Spleen (tissue), 11 donors: ENCODE results near the gene MIF. TPM values are rescaled to one million over a fixed set of nuclear protein-coding genes. Genes with fewer than 3 reads are reported as not detected.
A peak's percentile ranks its signal among the peaks of the same experiment; 100 is the strongest.

Experiments
- DNase-seq: peaks from one replicate; pipeline ENCODE4 v3.0.0-alpha.2; 2020
- H3K27ac ChIP-seq, 8 donors: fragments of 200-600 bp; sonication (generic) in 7 of 8; 1 replicate in 4 of 8; 2 replicates in 4 of 8; pipeline versions ENCODE4 v1.5.0 to v1.8.0; 2016 to 2021; ENCODE audit warnings: inconsistent platforms in 4 of 8, mild to moderate bottlenecking in 4 of 8, moderate library complexity in 1 of 8
- H3K27me3 ChIP-seq, 7 donors: fragments of 200-600 bp; sonication (generic) in 6 of 7; replicated peaks in 1 of 7; 1 replicate in 4 of 7; 2 replicates in 3 of 7; pipeline versions ENCODE4 v1.5.0 to v1.8.0; 2016 to 2021; ENCODE audit warnings: inconsistent platforms in 3 of 7, mild to moderate bottlenecking in 1 of 7
- H3K36me3 ChIP-seq, 6 donors: fragments of 200-600 bp; sonication (generic) in 5 of 6; 1 replicate in 4 of 6; 2 replicates in 2 of 6; pipeline versions ENCODE4 v1.5.0 to v1.8.0; 2016 to 2021; ENCODE audit warnings: inconsistent platforms in 2 of 6
- H3K4me1 ChIP-seq, 6 donors: fragments of 200-600 bp; sonication (generic) in 5 of 6; 1 replicate in 3 of 6; 2 replicates in 3 of 6; pipeline versions ENCODE4 v1.5.0 to v1.8.0; 2016 to 2021; ENCODE audit warnings: inconsistent platforms in 3 of 6
- H3K4me3 ChIP-seq, 8 donors: fragments of 200-600 bp; sonication (generic) in 7 of 8; 1 replicate in 4 of 8; 2 replicates in 4 of 8; pipeline versions ENCODE4 v1.5.0 to v1.8.0; 2016 to 2021; ENCODE audit warnings: inconsistent platforms in 4 of 8, mild to moderate bottlenecking in 4 of 8, moderate library complexity in 2 of 8
- H3K9me3 ChIP-seq, 8 donors: fragments of 200-600 bp; sonication (generic) in 7 of 8; 1 replicate in 4 of 8; 2 replicates in 4 of 8; pipeline versions ENCODE4 v1.5.0 to v1.8.0; 2016 to 2021; ENCODE audit warnings: inconsistent platforms in 4 of 8
- POLR2A ChIP-seq, 3 donors: fragments of 450-650 bp; IDR thresholded peaks; one replicate each; pipeline ENCODE4 v1.5.1; 2017; ENCODE audit warnings: antibody characterized with exemption in 3 of 3, mild to moderate bottlenecking in 1 of 3
- POLR2AphosphoS5 ChIP-seq, 3 donors: sonication (generic); formaldehyde crosslinking; IDR thresholded peaks; one replicate each; pipeline ENCODE4 v1.5.1; 2017; ENCODE audit warnings: antibody characterized with exemption in 3 of 3
- WGBS, 5 donors: extraction: QIAGEN DNeasy Blood & Tissue Kit in 3 of 5; methylation state at CpG; one replicate each; pipeline versions ENCODE4 v1.1.5 to v1.1.7; 2013 to 2018; 5-methylcytosine and 5-hydroxymethylcytosine counted together
- intact Hi-C: fragments of 100-400 bp; cut with DNase I; formaldehyde crosslinking; loops from one replicate; pipeline ENCODE4 v1.15.0; 2023; ENCODE audit warnings: low total_unique reads
- polyA plus RNA-seq, 3 donors: library from polyadenylated mRNA; stranded (reverse); fragments of 200-250 nt; gene quantifications; one replicate each; pipeline ENCODE4 v1.2.1, GENCODE V29; 2013
- total RNA-seq, 7 donors: library from RNA; depleted of rRNA in 3 of 7; stranded (reverse); fragments of >200 nt in 3 of 7; fragmentation: NEBNext Ultra II Directional in 4 of 7; extraction: Animal tissue kit (Norgen Biotek cat#: 25700) in 4 of 7; gene quantifications; one replicate each; pipeline versions ENCODE4 v1.1.0 to v1.2.1, GENCODE V29; 2016 to 2021
- TF ChIP-seq, protein P1 (sequence below), 11 experiments: fragments of 200-600 bp in 7 of 11; fragments of 450-650 bp in 4 of 11; sonication (generic) in 4 of 11; IDR thresholded peaks in 8 of 11; conservative IDR thresholded peaks in 3 of 11; 1 replicate in 7 of 11; 2 replicates in 4 of 11; pipeline versions ENCODE4 v1.4.0 to v1.8.0; 2016 to 2021; ENCODE audit warnings: antibody characterized with exemption in 11 of 11, inconsistent platforms in 4 of 11, mild to moderate bottlenecking in 1 of 11
- donor health status: healthy with polysubstance abuse.
- donor health status: DM: no; HTN: no; CAD: no; lungs with moderate emphysema.
- donor health status: DM: no; HTN: no; CAD: no.
- donor health status: Bipolar disorder and iron deficiency.
- donor health status: healthy.
- donor health status: DM: no; HTN: no; CAD: no.
- donor health status: DM: yes; HTN: yes; CAD: no.

The MIF gene
- total and polyA plus RNA-seq, 10 donors, result 168 to 580 (median 219) TPM

DNA sequence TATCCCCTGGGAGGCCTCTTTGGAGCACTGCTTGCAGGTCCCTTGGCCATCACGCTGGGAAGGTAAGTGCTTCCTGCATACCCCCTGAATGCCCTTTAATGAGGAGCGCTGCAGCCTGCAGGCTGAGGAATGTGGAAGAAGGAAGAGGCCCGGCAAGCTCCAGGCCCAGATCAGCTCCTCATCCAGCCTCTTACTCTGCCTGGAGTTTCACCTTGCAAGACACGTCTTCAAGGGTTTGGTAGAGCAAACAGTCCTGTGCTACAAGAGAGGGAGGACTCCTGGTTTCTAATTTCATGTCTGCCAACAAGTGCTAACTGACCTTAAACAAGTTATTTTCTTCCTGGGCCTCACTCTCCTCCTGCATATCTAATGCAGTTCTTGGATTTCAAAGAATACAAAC, 25.6 kb upstream of the MIF start:
- H3K27me3 ChIP-seq, result no peaks in the 10 kb centered on the region
- TF ChIP-seq POLR2AphosphoS5 (IDR thresholded peaks at IDR 0.05) (no peak), POLR2A (IDR thresholded peaks at IDR 0.05) (no peak)
- TF ChIP-seq, protein P1, sequence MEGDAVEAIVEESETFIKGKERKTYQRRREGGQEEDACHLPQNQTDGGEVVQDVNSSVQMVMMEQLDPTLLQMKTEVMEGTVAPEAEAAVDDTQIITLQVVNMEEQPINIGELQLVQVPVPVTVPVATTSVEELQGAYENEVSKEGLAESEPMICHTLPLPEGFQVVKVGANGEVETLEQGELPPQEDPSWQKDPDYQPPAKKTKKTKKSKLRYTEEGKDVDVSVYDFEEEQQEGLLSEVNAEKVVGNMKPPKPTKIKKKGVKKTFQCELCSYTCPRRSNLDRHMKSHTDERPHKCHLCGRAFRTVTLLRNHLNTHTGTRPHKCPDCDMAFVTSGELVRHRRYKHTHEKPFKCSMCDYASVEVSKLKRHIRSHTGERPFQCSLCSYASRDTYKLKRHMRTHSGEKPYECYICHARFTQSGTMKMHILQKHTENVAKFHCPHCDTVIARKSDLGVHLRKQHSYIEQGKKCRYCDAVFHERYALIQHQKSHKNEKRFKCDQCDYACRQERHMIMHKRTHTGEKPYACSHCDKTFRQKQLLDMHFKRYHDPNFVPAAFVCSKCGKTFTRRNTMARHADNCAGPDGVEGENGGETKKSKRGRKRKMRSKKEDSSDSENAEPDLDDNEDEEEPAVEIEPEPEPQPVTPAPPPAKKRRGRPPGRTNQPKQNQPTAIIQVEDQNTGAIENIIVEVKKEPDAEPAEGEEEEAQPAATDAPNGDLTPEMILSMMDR (IDR thresholded peaks at IDR 0.05 in 8 of 11, conservative IDR thresholded peaks at IDR 0.05 in 3 of 11), result no peak
- intact Hi-C loops, result no loop called here
- no peak overlapping the region for H3K27ac ChIP-seq
- no peak overlapping the region for H3K4me3 ChIP-seq
- no peak for DNase-seq
- WGBS, 5 donors, result 89 to 95% (median 94%) methylated on average over 4 of the region's 4 CpGs
- no peaks in the 10 kb centered on the region for H3K9me3 ChIP-seq
- peaks cover 2 to 70% (median 24%) of the 10 kb centered on the region in 6 donors for H3K36me3 ChIP-seq
- no peaks in the 10 kb centered on the region for H3K4me1 ChIP-seq

DNA sequence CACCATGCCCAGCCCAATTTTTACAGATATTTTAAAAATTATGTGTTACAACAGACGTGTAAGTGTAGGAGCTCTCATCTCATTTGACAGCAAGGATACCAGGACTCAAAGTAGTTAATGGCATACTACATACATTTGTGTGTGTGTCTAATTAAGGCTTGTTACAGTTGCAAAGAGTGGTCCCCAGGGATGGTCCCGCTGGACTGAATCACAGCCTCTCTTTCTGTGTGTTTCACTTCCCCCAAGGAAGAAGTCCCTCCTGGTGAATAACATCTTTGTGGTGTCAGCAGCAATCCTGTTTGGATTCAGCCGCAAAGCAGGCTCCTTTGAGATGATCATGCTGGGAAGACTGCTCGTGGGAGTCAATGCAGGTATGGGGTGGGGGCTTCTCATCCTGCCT, 19.3 kb upstream of the MIF start:
- DNase-seq, result no peak
- WGBS, 5 donors, result 83 to 90% (median 84%) methylated on average over 4 of the region's 4 CpGs
- Histone ChIP-seq H3K27me3 (no peaks in the 10 kb centered on the region), H3K4me3 (no peak overlapping the region), H3K4me1 (no peaks in the 10 kb centered on the region), H3K9me3 (no peaks in the 10 kb centered on the region), H3K27ac (no peak overlapping the region), H3K36me3 (peaks cover 0 to 87% (median 21%) of the 10 kb centered on the region in 6 donors)
- intact Hi-C loops, result no loop called here
- TF ChIP-seq POLR2AphosphoS5 (IDR thresholded peaks at IDR 0.05) (no peak), POLR2A (IDR thresholded peaks at IDR 0.05) (no peak)

DNA sequence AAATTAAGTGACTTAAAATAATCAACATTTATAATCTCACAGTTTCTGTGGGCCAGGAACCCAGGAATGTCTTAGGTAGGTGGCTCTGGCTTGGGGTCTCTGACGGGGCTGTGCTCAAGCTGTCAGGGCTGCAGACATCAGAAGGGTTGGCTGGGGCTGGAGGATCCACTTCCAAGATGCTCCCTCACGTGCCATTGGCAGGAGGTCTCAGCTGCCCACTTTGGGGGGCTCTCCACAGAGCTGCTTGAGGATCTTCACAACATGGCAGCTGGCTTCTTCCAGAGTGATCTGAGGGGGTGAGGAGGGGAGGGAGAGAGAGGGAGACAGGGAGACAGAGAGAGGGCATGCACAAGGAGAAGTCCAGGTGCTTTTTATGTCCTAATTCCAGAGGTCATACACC, 18.4 kb upstream of the MIF start:
- H3K27ac ChIP-seq, result no peak overlapping the region
- no peaks in the 10 kb centered on the region for H3K9me3 ChIP-seq
- H3K4me1 ChIP-seq, result no peaks in the 10 kb centered on the region
- peak; percentile 34 for DNase-seq
- peaks cover 0 to 81% (median 19%) of the 10 kb centered on the region in 6 donors for H3K36me3 ChIP-seq
- 84 to 93% (median 91%) methylated on average over 2 of the region's 2 CpGs for WGBS, 5 donors
- no peaks in the 10 kb centered on the region for H3K27me3 ChIP-seq
- TF ChIP-seq POLR2AphosphoS5 (IDR thresholded peaks at IDR 0.05), result no peak
- no peak for TF ChIP-seq POLR2A (IDR thresholded peaks at IDR 0.05)
- TF ChIP-seq, protein P1 (IDR thresholded peaks at IDR 0.05 in 8 of 11, conservative IDR thresholded peaks at IDR 0.05 in 3 of 11), result no peak
- no peak overlapping the region for H3K4me3 ChIP-seq
- intact Hi-C loops, result no loop called here

DNA sequence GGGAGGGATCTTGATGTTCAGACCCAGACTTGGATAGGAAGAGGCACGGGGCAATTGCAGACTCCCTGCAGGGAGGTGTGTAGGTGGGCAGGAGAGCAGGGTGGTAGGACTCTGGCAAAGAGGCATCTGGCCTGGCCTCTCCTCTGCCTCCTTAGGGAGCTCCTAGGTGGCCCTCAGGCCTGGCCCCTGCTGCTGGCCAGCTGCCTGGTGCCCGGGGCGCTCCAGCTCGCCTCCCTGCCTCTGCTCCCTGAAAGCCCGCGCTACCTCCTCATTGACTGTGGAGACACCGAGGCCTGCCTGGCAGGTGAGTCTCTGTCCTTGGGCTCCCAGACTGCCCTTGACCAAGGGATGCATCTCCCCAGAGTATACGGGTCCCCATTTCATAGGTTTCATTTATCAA, 16.6 kb upstream of the MIF start:
- Histone ChIP-seq H3K4me1 (no peaks in the 10 kb centered on the region), H3K27ac (no peak overlapping the region), H3K27me3 (no peaks in the 10 kb centered on the region), H3K9me3 (no peaks in the 10 kb centered on the region), H3K36me3 (peaks cover 0 to 82% (median 19%) of the 10 kb centered on the region in 6 donors), H3K4me3 (no peak overlapping the region)
- DNase-seq, result peak; percentile 61
- TF ChIP-seq POLR2A (IDR thresholded peaks at IDR 0.05), result no peak
- TF ChIP-seq, protein P1 (IDR thresholded peaks at IDR 0.05 in 8 of 11, conservative IDR thresholded peaks at IDR 0.05 in 3 of 11), result no peak
- TF ChIP-seq POLR2AphosphoS5 (IDR thresholded peaks at IDR 0.05), result no peak
- 93 to 98% (median 95%) methylated on average over 8 of the region's 8 CpGs for WGBS, 5 donors
- intact Hi-C loops, result no loop called here

DNA sequence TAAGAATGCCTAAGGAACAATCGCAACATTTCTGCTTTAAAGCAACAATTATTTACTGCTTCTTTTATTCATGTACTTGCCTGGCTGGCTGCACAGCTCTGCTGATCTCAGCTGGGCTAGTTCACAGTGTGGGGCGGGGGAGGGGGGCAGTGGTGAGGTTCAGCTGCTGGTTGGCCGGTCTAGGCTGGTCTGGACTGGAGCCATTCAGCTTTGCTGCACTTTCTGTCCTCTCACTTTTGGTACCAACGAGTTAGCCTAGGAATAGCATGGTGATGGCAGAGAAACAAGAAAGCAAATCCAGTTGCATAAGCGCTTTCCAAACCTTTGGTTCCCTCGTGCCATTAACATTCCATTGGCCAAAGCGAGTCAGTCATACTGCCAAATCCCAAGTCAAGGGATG, 16.0 kb upstream of the MIF start:
- Histone ChIP-seq H3K4me1 (no peaks in the 10 kb centered on the region), H3K27me3 (no peaks in the 10 kb centered on the region), H3K36me3 (peaks cover 0 to 82% (median 17%) of the 10 kb centered on the region in 6 donors), H3K4me3 (no peak overlapping the region), H3K27ac (no peak overlapping the region), H3K9me3 (no peaks in the 10 kb centered on the region)
- intact Hi-C loops, result no loop called here
- no peak for TF ChIP-seq POLR2AphosphoS5 (IDR thresholded peaks at IDR 0.05)
- TF ChIP-seq, protein P1 (IDR thresholded peaks at IDR 0.05 in 8 of 11, conservative IDR thresholded peaks at IDR 0.05 in 3 of 11), result no peak
- 87 to 99% (median 94%) methylated on average over 7 of the region's 7 CpGs for WGBS, 5 donors
- peak; percentile 10 for DNase-seq
